ENCODE measurements around the gene TSC22D1.

DNA sequence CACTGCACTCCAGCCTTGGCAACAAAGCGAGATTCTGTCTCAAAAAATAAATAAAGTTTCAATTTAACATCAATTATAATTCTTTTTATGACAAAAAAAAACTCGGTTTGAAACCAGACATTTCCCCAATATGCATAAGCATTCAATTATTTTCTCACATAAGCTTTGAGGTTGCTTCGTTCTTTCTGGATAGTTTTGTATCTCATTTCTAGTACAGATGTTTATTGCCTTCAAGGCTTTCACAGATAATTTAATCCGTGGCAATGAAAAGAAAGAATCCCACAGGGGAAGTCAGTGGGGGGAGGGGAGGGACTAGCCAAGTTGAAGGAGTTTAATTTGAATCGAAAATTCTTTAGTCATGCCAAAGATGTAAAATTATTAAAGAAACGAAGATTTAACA is 29.6 kb upstream of the TSC22D1 start:
- TF ChIP-seq, protein P1, sequence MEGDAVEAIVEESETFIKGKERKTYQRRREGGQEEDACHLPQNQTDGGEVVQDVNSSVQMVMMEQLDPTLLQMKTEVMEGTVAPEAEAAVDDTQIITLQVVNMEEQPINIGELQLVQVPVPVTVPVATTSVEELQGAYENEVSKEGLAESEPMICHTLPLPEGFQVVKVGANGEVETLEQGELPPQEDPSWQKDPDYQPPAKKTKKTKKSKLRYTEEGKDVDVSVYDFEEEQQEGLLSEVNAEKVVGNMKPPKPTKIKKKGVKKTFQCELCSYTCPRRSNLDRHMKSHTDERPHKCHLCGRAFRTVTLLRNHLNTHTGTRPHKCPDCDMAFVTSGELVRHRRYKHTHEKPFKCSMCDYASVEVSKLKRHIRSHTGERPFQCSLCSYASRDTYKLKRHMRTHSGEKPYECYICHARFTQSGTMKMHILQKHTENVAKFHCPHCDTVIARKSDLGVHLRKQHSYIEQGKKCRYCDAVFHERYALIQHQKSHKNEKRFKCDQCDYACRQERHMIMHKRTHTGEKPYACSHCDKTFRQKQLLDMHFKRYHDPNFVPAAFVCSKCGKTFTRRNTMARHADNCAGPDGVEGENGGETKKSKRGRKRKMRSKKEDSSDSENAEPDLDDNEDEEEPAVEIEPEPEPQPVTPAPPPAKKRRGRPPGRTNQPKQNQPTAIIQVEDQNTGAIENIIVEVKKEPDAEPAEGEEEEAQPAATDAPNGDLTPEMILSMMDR (conservative IDR thresholded peaks at IDR 0.05; ENCODE audit: low read length), result no peak
- no peak for TF ChIP-seq EZH2phosphoT487 (IDR thresholded peaks at IDR 0.05; ENCODE audit: borderline replicate concordance)
